ENCODE measurements around the gene PPP1R3A.

DNA sequence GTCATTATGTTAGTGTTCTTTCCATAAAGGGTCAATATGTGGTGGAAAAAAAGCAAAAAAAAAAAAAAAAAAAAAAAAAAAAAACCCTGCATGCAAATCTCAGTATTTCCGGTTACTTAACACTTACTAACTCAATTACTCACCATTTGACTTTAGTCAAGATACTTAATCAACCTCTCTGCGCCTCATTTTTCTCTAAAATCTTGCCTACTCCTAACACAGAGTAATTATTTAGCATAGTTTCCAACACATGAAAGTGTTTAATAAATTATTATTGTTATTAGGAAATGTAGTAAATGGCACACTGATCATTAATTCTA lies 27.8 kb downstream of the PPP1R3A start:
- TF ChIP-seq, protein P1, sequence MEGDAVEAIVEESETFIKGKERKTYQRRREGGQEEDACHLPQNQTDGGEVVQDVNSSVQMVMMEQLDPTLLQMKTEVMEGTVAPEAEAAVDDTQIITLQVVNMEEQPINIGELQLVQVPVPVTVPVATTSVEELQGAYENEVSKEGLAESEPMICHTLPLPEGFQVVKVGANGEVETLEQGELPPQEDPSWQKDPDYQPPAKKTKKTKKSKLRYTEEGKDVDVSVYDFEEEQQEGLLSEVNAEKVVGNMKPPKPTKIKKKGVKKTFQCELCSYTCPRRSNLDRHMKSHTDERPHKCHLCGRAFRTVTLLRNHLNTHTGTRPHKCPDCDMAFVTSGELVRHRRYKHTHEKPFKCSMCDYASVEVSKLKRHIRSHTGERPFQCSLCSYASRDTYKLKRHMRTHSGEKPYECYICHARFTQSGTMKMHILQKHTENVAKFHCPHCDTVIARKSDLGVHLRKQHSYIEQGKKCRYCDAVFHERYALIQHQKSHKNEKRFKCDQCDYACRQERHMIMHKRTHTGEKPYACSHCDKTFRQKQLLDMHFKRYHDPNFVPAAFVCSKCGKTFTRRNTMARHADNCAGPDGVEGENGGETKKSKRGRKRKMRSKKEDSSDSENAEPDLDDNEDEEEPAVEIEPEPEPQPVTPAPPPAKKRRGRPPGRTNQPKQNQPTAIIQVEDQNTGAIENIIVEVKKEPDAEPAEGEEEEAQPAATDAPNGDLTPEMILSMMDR (IDR thresholded peaks at IDR 0.05) = no peak
- no peak for TF ChIP-seq POLR2A (IDR thresholded peaks at IDR 0.05)

Data from lower leg skin (tissue), 3 donors.